SW480 (cell line): ENCODE measurements around the gene RAPGEF4.

Experiments used
- DNase-seq: peaks from one replicate; pipeline ENCODE4 v3.0.0-alpha.2; 2016; ENCODE audit warnings: low spot score

RAPGEF4 gene

GRCh38 chr2:173095356-173095755 is 359.7 kb downstream of the RAPGEF4 start:
- DNase-seq, result no peak

- DNase-seq, result no peak
Measured at GRCh38 chr2:173099271-173099670, 363.6 kb downstream of the RAPGEF4 start.

- DNase-seq, result no peak
Measured at GRCh38 chr2:173099804-173100203, 364.2 kb downstream of the RAPGEF4 start.

DNA sequence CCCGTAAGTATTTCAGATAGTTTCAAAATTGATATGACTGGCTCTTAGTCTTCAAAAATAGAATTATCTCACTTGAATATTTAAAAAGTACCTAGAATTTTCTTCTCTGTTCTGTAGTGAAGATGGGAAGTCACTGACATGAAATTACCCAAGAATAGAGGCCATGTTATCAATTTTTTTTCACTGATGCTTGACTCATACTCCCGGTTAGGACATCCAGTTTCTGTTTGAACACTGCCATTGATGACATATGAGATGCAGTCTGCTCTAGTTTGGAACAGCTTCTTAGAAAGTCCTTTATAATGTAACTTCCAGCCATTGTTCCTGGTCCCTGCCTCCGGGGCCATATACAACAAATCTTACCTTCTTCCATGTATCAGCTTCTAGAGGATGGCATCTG is 366.0 kb downstream of the RAPGEF4 start:
- DNase-seq, result no peak
